Measurements from ENCODE around the gene WAPL. TPM values are rescaled to one million over a fixed set of nuclear protein-coding genes. Genes with fewer than 3 reads are reported as not detected.

WAPL gene
- total and polyA plus RNA-seq, 2 of the 8 experiments (the other 6 are each of a cell fraction or from before 2014, with no cell fraction given) = 12.8 to 48.1 TPM

DNA sequence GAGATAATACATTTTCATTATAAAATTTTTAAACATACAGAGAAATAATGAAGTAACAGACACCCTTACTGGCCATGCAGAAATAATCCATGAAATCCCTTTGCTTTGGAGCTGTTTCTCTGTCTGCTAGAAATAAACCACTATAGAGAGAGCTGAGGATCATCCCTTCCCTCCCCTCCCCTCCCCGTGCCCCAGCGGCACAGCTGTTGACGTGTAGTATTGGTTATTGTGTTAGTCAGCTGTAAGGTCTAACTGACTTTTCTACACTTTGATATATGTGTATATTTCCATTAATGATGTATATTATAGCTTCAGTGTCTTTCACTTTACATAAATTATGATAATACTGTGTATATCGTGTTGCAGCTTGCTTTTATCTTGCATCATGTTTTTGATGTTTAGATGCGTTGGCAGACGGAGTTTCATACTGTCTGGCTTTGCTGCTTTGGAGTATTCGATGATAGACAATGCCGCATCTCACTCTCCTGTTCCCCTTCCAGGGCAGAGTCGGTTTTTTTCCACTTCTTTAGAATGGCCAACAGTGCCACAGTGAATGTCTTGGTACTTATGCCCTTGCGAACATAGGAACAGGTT lies 127.6 kb downstream of the WAPL start:
- Histone ChIP-seq H3K14ac (ENCODE audit: insufficient read length) (no peak overlapping the region), H4K91ac (replicated peaks; ENCODE audit: insufficient read length, low read length) (no peak overlapping the region), H2BK20ac (ENCODE audit: low read length) (no peak overlapping the region), H3K23me2 (ENCODE audit: low read depth, low read length) (peaks cover 9% of the 10 kb centered on the region; the same call in 1 of the 2 replicates), H2BK15ac (ENCODE audit: low read length) (no peak overlapping the region), H3K56ac (replicated peaks; ENCODE audit: insufficient read length, low read depth, low read length) (no peak overlapping the region), H4K20me1 (replicated peaks in 1 of 2; ENCODE audit: control insufficient read depth in 1 of 2, insufficient read depth in 2 of 2, low read length in 2 of 2) (peaks cover 0 to 2% of the 10 kb centered on the region in 2 experiments), H4K5ac (ENCODE audit: insufficient read length, low read depth, low read length) (no peak overlapping the region), H2AK5ac (ENCODE audit: low read depth, low read length) (no peak overlapping the region), H2BK5ac (ENCODE audit: low read depth, low read length) (no peak overlapping the region), H3K4me2 (ENCODE audit: insufficient read depth in 1 of 2, low read depth in 2 of 2, low read length in 2 of 2) (no peak overlapping the region), H3K4me3 (ENCODE audit: extremely low read depth in 1 of 4, insufficient read depth in 2 of 4, low read depth in 3 of 4, low read length in 4 of 4) (no peak overlapping the region), H3K18ac (ENCODE audit: extremely low read depth, low read length) (no peak overlapping the region), H4K8ac (ENCODE audit: extremely low read depth, insufficient read depth, low read length) (no peak overlapping the region), H3K79me1 (ENCODE audit: low read depth, low read length) (no peaks in the 10 kb centered on the region), H3K9me3 (ENCODE audit: insufficient read depth in 2 of 2, low read depth in 1 of 2, low read length in 1 of 2) (no peaks in the 10 kb centered on the region), H3K9ac (replicated peaks in 1 of 4; ENCODE audit: extremely low read depth in 1 of 4, low read depth in 3 of 4, low read length in 3 of 4) (no peak overlapping the region), H2AFZ (ENCODE audit: low read length) (no peak overlapping the region), H3K27me3 (replicated peaks in 1 of 4; ENCODE audit: control insufficient read depth in 3 of 4, extremely low read depth in 1 of 4, insufficient read depth in 3 of 4, low read length in 3 of 4) (peaks cover 0 to 15% (median 11%) of the 10 kb centered on the region in 4 experiments; a peak in 4 of 7 replicates), H3K4ac (replicated peaks; ENCODE audit: insufficient read length, low read depth, low read length) (no peak overlapping the region), H2BK120ac (replicated peaks; ENCODE audit: low read depth, low read length) (no peak overlapping the region), H3K4me1 (replicated peaks in 1 of 4; ENCODE audit: control insufficient read depth in 3 of 4, insufficient read depth in 4 of 4, low read length in 3 of 4) (peaks cover 0 to 5% (median 2%) of the 10 kb centered on the region in 4 experiments; a peak in 4 of 7 replicates), H3K23ac (ENCODE audit: insufficient read length) (no peak overlapping the region), H3K27ac (ENCODE audit: low read depth, low read length) (no peak overlapping the region), H3K79me2 (ENCODE audit: control insufficient read depth in 1 of 2, insufficient read depth in 2 of 2, low read length in 2 of 2) (no peaks in the 10 kb centered on the region), H2BK12ac (ENCODE audit: low read depth, low read length) (no peak overlapping the region), H3K36me3 (ENCODE audit: control insufficient read depth in 2 of 4, insufficient read depth in 4 of 4, low read length in 3 of 4) (no peaks in the 10 kb centered on the region)
- CTCF ChIA-PET (ENCODE audit: partially characterized antibody) = interaction anchor here (0.8 to 9.2 kb wide), 5 partner anchors 11 to 191 kb away, joined by 3 to 54 read pairs (median 4); no protein-coding TSS in a partner anchor
- no peak for DNase-seq (ENCODE audit: low read depth in 1 of 2, low spot score in 2 of 2)
- FAIRE-seq = no peak
- WGBS, 2 experiments (ENCODE audit: extremely low coverage in 1 of 2, insufficient coverage in 1 of 2, insufficient read length in 1 of 2, insufficient replicate concordance in 2 of 2, low coverage in 1 of 2, low lambda C conversion rate in 2 of 2, missing lambda C conversion rate in 1 of 2) = 84% methylated on average over 10 of the region's 10 CpGs; no CpG with 5 or more reads in 1 of the 2 experiments
- TF ChIP-seq SP2 (IDR thresholded peaks at IDR 0.05; ENCODE audit: low read length) (no peak), YY1 (IDR thresholded peaks at IDR 0.05; ENCODE audit: low read depth, low read length) (no peak)
- POLR2A ChIA-PET (ENCODE audit: partially characterized antibody) = no interaction called here

Measured in H1 (cell line).